Keratinocyte (primary cell): Measurements from ENCODE around the gene AGAP1. TPM values are rescaled to one million over a fixed set of nuclear protein-coding genes. Genes with fewer than 3 reads are reported as not detected.

Experiments used
- DNase-seq: peaks from one replicate; pipeline ENCODE4 v3.0.0-alpha.2; 2011; ENCODE audit warnings: low read depth, missing footprints, low spot score
- FAIRE-seq: peaks from 2 replicates; lab custom pipeline; 2011; peaks lifted over from hg19 to GRCh38; lab: Jason Lieb, UNC
- H2AFZ ChIP-seq: 2 replicates; pipeline ENCODE4 v1.6.0; 2012; ENCODE audit warnings: low read length, control low read depth, inconsistent platforms; ENCODE audit not compliant: control insufficient read depth
- H3K27ac ChIP-seq: 2 replicates; pipeline ENCODE4 v1.5.1; 2011; ENCODE audit warnings: low read length; ENCODE audit not compliant: control insufficient read depth, insufficient read depth
- H3K27me3 ChIP-seq: 3 replicates; pipeline ENCODE4 v1.6.0; 2011; ENCODE audit warnings: low read length; ENCODE audit not compliant: control insufficient read depth, insufficient read depth; ENCODE audit errors: extremely low read depth
- H3K36me3 ChIP-seq, 2 experiments: 2 replicates in 1 of 2; 3 replicates in 1 of 2; pipeline ENCODE4 v1.5.1; 2011; ENCODE audit warnings: low read length in 2 of 2, mild to moderate bottlenecking in 1 of 2; ENCODE audit not compliant: control insufficient read depth in 2 of 2, insufficient read depth in 2 of 2; ENCODE audit errors: extremely low read depth in 1 of 2
- H3K4me1 ChIP-seq: 3 replicates; pipeline ENCODE4 v1.5.1; 2011; ENCODE audit warnings: low read length; ENCODE audit not compliant: control insufficient read depth, insufficient read depth; ENCODE audit errors: extremely low read depth
- H3K4me2 ChIP-seq: 3 replicates; pipeline ENCODE4 v1.6.0; 2011; ENCODE audit warnings: low read depth, low read length; ENCODE audit not compliant: control insufficient read depth, insufficient read depth; ENCODE audit errors: extremely low read depth
- H3K4me3 ChIP-seq, 3 experiments: fragments of 200-600 bp in 1 of 3; sonication (generic) in 1 of 3; 2 replicates in 2 of 3; 3 replicates in 1 of 3; pipeline ENCODE4 v1.5.1; 2011 to 2016; ENCODE audit warnings: low read length in 3 of 3, mild to moderate bottlenecking in 3 of 3, control low read depth in 2 of 3, inconsistent platforms in 1 of 3, low read depth in 1 of 3, mixed read lengths in 1 of 3, mixed run types in 1 of 3, moderate library complexity in 1 of 3; ENCODE audit not compliant: control insufficient read depth in 2 of 3, insufficient read depth in 2 of 3; ENCODE audit errors: extremely low read depth in 1 of 3
- H3K79me2 ChIP-seq: 2 replicates; pipeline ENCODE4 v1.6.0; 2012; ENCODE audit warnings: low read length; ENCODE audit not compliant: control insufficient read depth, insufficient read depth
- H3K9ac ChIP-seq: 3 replicates; pipeline ENCODE4 v1.6.0; 2011; ENCODE audit warnings: low read length; ENCODE audit not compliant: control insufficient read depth, insufficient read depth; ENCODE audit errors: extremely low read depth
- H3K9me1 ChIP-seq: 3 replicates; pipeline ENCODE4 v1.6.0; 2011; ENCODE audit warnings: low read length; ENCODE audit not compliant: control insufficient read depth, insufficient read depth; ENCODE audit errors: extremely low read depth
- H3K9me3 ChIP-seq: 2 replicates; pipeline ENCODE4 v1.5.1; 2012; ENCODE audit warnings: low read depth, low read length; ENCODE audit not compliant: control insufficient read depth
- H4K20me1 ChIP-seq: 3 replicates; pipeline ENCODE4 v1.6.0; 2011; ENCODE audit warnings: low read length; ENCODE audit not compliant: control insufficient read depth, insufficient read depth; ENCODE audit errors: extremely low read depth
- CTCF ChIP-seq, 3 experiments: IDR thresholded peaks in 1 of 3; conservative IDR thresholded peaks in 1 of 3; optimal IDR thresholded peaks in 1 of 3; 2 replicates in 2 of 3; 3 replicates in 1 of 3; pipeline versions ENCODE3 to v1.5.1; 2011; ENCODE audit warnings: low read length in 3 of 3, mild to moderate bottlenecking in 3 of 3, moderate library complexity in 2 of 3, control low read depth in 1 of 3, inconsistent platforms in 1 of 3; ENCODE audit not compliant: insufficient read depth in 2 of 3; ENCODE audit errors: extremely low read depth in 1 of 3
- EZH2 ChIP-seq: IDR thresholded peaks from one replicate; pipeline ENCODE4 v1.6.1; 2012; ENCODE audit warnings: inconsistent platforms, mild to moderate bottlenecking, low read length, moderate library complexity
- dilution Hi-C: fragments of 300-500 bp; cut with MboI; formaldehyde crosslinking; loops from one replicate; pipeline ENCODE4 v1.7.0; 2020; ENCODE audit warnings: low sequenced_read_pairs; ENCODE audit not compliant: extremely low pct_ligation_motif_present
- polyA plus RNA-seq, 5 experiments: library from polyadenylated mRNA; depleted of rRNA in 3 of 5; stranded (reverse) in 3 of 5; stranded (forward) in 1 of 5; unstranded in 1 of 5; fragments of >200 nt; gene quantifications; 1 replicate in 1 of 5; 2 replicates in 3 of 5; 3 replicates in 1 of 5; pipeline versions ENCODE4 v1.2.1 to v1.2.3, GENCODE V29; 2011 to 2012; ENCODE audit warnings: missing spikeins in 2 of 5, low read depth in 1 of 5, low replicate concordance in 1 of 5

Gene AGAP1
- polyA plus RNA-seq, 1 donor (not counting 4 experiments of a cell fraction or from before 2014, with no cell fraction given) = 12.6 TPM

GRCh38 chr2:235641956-235642355 is 148.1 kb downstream of the AGAP1 start:
- Histone ChIP-seq H3K27ac (no peak overlapping the region), H3K4me1 (peaks cover 8% of the 10 kb centered on the region), H3K36me3 (no peaks in the 10 kb centered on the region), H3K9ac (no peak overlapping the region), H3K4me3 (no peak overlapping the region), H2AFZ (no peak overlapping the region), H3K4me2 (no peak overlapping the region), H4K20me1 (no peaks in the 10 kb centered on the region), H3K9me3 (no peaks in the 10 kb centered on the region), H3K9me1 (peaks cover 5% of the 10 kb centered on the region), H3K79me2 (peaks cover 3% of the 10 kb centered on the region), H3K27me3 (no peaks in the 10 kb centered on the region)
- DNase-seq (no peak), FAIRE-seq (no peak)
- TF ChIP-seq CTCF (optimal IDR thresholded peaks at IDR 0.05 in 1 of 3, IDR thresholded peaks at IDR 0.05 in 1 of 3, conservative IDR thresholded peaks at IDR 0.05 in 1 of 3; ENCODE audit: extremely low read depth in 1 of 3, insufficient read depth in 2 of 3, low read length in 3 of 3) = no peak
- no peak for TF ChIP-seq EZH2
- dilution Hi-C loops = no loop called here

- TF ChIP-seq EZH2 = no peak
- TF ChIP-seq CTCF (optimal IDR thresholded peaks at IDR 0.05 in 1 of 3, IDR thresholded peaks at IDR 0.05 in 1 of 3, conservative IDR thresholded peaks at IDR 0.05 in 1 of 3; ENCODE audit: extremely low read depth in 1 of 3, insufficient read depth in 2 of 3, low read length in 3 of 3) = no peak
- H3K9me3 ChIP-seq = no peaks in the 10 kb centered on the region
- H3K9ac ChIP-seq = no peak overlapping the region
- H3K4me1 ChIP-seq = peaks cover 8% of the 10 kb centered on the region
- no peak overlapping the region for H3K4me2 ChIP-seq
- H4K20me1 ChIP-seq = no peaks in the 10 kb centered on the region
- H3K27me3 ChIP-seq = no peaks in the 10 kb centered on the region
- H3K9me1 ChIP-seq = peaks cover 5% of the 10 kb centered on the region
- FAIRE-seq (no peak), DNase-seq (no peak)
- H2AFZ ChIP-seq = no peak overlapping the region
- no peaks in the 10 kb centered on the region for H3K36me3 ChIP-seq
- H3K27ac ChIP-seq = no peak overlapping the region
- peaks cover 3% of the 10 kb centered on the region for H3K79me2 ChIP-seq
- H3K4me3 ChIP-seq = no peak overlapping the region
- dilution Hi-C loops = no loop called here
Measured at GRCh38 chr2:235642446-235643098, 148.7 kb downstream of the AGAP1 start.
